ENCODE results near the gene PIRT.

PIRT gene

DNA sequence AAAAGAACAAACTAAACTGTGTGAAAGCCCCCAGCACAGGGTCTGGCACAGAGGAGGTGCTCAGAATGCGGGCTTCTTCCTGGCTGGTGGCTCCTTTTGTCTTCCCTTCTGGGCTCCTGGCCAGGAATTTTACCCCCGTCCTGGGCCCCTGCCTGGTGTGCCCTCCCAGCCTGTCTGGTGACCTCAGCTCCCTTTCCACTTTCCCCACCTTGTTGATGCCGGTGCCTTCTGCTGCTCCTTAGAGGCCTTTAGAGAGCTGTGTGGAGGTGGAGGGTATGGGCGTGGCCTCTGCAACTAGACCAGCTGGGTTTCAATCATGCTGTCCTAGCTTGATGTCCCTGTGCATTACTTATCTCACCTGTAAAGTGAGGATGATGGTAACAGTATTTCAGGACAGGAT is 16.8 kb downstream of the PIRT start:
- DNase-seq, result no peak

DNA sequence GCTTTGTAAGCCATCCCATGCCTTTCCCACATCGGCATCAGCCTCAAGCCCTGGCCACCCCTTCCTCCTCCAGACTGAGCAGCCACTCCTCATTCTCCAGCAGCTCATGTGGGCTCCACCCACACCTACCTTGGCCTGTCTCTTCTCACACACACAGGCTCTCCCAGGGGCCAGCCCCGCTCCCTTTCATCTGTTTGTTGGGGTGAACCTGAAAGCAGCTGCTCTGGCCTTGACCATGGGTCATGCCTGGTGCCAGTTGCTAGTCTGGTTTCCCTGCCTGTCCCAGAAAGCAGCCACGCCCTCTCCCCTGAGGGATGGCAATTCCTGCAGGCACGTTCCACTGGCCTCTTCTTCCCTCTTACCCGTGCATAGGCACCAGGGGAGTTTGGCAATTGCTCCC is 22.6 kb downstream of the PIRT start:
- DNase-seq, result no peak

DNA sequence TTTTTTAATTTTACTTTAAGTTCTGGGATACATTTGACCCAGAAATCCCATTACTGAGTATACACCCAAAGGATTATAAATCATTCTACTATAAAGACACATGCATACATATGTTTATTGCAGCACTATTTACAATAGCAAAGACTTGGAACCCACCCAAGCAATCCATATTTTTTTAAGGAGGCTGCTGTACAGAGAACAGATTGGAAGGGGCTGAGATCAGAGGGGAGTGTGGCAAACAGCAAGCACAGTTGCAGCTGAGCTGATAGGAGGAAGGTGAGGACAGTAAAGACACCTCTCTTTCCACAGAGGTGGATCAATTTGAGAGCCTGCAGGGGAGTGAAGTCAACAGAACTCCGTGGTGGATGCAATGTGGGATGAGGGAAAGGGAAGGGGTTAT is 23.8 kb downstream of the PIRT start:
- DNase-seq, result no peak

DNA sequence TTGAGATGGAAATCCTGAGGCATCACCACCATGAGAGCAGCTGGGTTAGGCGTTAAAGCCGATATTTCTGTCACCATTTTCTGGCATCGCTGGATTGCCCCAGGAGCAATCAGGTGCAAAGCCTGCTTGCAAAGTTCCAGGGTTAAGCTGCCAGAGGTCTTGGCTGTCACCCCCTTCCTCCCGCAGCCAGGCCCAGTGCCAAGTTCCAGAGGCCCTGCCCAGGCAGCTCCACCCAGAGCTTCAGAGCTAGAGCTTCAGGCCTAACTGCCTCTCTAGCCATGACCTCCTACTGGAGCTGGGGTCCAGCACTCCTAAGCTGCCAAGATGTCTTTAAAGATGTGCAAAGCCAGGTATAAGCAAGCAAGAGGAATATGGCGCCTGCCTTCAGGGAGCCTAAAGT is 25.2 kb downstream of the PIRT start:
- DNase-seq, result no peak

DNA sequence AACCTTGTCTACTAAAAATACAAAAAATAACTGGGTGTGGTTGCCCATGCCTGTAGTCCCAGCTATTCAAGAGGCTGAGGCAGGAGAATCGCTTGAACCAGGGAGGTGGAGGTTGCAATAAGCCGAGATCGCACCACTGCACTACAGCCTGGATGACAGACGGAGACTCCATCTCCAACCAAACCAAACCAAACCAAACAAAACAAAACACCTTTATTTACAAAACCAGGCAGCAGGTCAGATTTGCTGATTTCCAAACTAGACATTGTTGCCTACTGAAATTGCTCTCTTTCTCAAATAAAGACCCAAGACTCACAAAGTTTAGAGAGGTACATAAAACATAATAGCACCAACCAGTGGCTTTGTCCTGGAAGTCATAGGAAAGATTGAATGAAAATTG is 28.3 kb downstream of the PIRT start:
- DNase-seq, result no peak

DNA sequence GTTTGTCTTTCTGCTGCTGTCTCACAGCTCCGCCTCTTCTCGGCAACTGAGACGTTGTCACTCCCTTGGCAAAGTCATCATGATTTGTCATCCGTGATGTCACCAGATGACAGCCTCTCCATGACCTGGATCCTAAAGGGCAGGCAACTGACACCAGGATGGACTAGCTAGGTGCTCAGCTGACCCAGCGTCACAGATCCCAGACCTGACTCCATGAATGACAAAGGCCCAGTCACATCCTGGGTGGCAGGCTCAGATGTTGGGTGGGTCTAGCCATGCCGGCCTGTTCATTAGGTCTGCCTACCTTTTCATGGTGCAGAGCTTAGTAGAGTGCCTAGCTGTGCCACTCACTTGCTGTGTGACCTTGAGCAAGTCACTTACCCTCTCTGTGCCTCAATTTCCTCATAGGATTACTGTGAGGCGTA is 30.2 kb downstream of the PIRT start:
- DNase-seq, result no peak

DNA sequence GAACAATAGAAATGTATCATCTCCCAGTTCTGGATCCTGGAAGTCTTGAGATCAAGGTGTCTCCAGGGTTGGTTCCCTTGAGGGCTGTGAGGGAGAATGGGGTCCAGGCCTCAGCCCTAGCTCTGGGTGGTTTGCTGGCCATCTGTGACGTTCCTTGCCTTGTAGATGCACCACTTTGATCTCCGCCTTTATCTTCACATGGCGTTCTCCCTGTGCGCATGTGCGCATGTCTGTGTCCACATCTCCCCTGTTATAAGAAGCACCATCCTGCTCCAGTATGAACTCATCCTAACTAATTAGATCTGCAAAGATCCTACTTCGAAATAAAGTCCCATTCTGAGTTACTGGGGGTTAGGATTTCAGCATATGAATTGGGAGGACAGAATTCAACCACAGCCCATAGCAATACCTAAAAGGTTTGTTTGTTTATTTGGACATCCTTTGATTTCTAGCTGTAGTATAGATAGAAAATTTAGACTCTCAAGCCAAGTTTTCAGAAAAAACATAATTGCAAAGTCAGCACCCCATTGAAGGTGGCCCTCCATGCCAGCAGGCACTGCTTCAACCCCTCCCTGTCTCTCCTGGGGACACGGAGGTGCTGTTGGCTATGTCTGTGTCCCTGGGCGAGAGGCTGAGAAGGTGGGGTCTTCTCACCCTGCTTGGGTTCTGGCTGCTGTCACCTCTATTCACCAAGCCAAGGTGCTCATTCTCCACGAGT is 31.2 kb downstream of the PIRT start:
- no peak for DNase-seq

DNA sequence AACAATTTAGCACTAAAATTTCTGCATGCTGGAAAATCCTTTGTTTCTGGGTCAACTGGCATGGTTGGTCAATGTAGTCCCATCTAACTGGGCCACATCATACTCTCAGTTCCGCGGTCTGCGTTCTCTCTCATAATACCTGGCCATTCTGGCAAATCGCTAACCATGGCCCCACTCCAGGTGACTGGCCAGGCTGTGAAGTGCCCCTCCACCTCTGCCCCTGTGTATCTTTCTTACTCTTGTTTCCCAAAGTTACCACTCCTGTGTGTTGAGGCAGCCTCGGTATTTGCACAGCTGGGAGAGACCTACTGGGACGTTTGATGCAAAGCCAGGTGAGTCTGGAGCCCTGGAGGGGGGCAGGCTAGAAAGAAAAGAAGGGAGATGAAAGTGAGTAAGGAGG is 32.0 kb downstream of the PIRT start:
- DNase-seq, result no peak

DNA sequence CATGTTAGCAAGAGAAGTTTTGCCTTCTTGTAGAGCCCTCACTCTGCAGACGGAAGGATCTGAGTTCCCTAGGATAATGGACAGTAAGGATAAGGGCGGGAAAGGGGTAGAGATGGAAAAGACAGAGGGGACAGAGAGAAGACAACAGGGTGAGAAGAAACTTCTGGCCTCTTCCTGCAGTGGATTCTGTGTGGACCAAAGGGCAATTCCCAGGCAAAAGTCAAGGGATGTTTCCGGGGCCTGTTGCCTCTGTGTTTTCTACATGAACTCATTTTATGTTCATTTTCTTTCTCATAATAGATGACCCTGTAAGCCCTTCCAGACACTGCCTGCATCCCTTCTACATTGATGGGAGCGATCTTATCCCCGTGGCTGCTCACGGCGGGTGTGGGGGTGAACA is 33.3 kb downstream of the PIRT start:
- DNase-seq, result no peak

DNA sequence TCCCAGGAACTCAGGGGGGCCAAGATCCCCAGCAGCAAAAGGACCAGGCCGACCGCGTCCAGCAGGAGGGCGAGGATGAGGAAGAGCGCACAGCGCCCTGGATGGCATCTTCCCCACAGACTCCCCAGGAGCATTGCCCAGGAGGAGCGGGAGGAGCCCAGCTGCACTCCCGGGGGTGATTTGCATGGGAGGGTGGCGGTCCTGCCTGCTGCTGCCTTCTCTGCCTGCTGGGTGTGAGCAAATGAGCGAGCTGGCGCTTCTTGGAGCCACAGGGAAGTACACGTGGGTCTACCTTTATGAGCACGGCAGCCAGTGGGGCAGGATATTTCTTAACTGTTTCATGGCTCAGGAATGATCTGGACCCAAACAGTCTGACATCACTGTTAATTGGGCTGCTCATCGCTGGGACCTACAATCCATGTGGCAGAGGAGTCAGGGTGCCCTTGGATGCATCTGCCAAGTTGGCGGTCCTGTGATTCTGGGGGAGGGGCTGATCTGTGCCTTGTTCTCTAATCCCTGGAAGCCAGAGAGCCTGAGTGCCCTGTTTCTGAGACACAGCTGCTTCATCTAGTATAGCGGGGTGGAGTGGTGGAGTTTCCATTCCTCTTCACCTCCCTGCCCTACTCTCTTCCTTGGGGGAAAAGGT is 33.9 kb downstream of the PIRT start, which contains the start of gene TMEM238L:
TMEM238L (minus strand) TSS at position 270 of the 646 bp plus-strand sequence; CDS start at position 134, 136 bp downstream.
- DNase-seq, result peak; percentile 8

DNA sequence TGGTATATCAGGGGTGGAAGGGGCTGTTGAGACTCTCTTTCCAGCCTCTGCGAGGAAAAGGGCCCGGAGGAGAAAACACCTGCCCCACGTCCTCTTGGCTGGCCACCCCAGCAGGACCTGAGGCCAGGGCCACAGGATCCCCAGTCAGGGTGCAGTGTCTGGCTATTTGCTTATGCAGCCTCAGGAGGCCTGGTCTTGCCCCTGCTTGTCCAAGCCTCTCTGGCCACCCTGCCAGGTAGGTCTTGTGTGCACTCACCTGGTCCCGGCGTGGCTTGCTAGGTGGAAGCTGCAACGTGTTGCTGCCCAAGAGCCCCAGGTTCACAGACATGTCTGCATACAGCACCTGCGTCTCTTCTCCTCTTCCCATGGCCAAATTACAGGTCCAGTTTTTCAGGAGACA is 34.5 kb downstream of the PIRT start:
- DNase-seq, result no peak

DNA sequence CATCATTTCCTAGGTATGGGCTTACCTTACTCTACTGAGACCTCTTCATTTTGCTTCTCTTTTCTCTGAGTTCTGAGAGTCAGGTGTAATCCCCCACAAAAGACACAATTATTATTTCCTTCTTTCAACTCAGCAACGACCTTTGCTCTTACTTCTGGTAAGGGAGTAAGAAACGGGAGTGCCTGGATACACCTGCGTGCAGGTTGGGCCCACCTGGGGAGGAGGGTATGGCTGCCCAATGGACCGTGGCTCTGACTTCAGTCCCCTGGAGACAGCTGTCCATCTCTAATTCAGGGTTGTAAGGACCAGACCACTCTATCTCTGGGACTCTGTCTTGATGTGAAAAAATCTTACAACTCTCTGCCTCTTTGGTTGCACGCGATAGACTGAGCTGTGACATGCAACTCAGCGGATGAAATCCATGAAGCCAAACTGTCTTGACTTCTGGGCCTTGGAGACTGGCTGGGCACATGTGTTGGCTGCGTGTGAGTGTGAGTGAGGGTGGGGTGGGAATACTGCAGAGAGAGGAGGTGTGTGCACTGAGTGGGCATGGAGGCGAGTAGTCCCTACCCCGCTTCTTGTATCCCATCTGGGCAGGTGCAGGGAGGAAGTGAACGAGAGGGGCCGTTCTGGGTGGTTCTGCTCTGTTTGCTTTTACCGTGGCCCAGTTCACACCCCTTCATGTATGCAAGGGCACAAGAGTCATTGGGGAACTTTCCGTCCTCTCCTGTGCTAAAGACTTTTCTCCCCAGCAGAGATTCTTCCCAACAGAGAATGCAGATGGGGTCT is 35.2 kb downstream of the PIRT start:
- DNase-seq, result no peak

DNA sequence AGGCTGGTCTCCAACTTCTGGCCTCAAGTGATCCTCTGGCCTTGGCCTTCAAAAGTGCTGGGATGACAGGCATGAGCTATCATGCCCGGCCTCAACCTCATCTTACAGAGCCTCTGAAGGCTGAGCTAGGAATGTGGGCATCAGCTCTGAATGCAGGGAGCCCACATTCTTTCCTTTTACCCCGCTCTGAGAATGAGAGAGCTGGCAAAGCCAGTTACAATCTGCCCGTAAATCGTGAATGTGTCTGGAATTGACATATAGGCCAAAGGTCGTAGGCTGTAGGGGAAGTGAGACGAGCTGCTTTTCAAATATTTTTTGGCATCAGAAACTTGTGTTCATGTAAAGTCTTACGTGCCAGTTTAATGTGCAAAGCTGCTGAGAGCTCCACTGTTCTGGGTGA is 38.5 kb downstream of the PIRT start:
- DNase-seq, result no peak

DNA sequence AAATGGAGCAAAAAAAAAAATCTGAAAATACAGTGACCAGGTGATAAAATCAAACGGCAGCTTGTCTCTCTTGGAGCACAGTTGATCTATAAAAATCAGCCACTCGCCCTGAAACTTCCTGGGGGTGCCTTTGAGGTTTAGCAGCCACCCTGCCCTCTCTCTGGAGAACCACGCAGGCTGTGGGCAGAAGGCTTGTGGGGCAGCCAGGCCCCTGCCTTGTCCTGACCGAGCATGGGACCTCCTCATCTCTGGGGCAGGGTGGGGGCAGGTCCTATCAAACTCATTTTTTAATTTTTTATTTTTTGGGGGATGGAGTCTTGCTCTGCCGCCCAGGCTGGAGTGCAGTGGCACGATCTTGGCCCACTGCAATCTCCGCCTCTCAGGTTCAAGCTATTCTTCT is 39.0 kb downstream of the PIRT start:
- no peak for DNase-seq

DNA sequence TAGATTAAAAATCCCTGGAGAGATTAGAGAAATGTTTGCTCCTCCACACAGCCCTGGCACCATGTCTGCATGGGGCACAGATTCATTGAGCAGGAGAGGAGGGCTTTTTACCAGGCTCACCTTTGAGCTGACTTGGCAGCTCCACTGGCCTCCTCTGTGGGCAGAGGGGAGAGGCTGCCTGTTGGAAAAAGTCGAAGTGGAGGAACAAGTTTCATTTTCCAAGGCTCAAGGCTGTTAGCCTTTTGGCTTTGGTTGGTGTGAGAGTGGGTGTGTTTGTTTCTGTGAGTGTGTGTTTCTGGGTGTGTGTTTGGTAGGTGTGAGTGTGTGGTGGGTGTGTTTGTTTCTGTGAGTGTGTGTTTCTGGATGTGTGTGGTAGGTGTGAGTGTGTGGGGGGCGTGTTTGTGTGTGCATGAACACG is 39.5 kb downstream of the PIRT start:
- DNase-seq, result peak; percentile 11

DNA sequence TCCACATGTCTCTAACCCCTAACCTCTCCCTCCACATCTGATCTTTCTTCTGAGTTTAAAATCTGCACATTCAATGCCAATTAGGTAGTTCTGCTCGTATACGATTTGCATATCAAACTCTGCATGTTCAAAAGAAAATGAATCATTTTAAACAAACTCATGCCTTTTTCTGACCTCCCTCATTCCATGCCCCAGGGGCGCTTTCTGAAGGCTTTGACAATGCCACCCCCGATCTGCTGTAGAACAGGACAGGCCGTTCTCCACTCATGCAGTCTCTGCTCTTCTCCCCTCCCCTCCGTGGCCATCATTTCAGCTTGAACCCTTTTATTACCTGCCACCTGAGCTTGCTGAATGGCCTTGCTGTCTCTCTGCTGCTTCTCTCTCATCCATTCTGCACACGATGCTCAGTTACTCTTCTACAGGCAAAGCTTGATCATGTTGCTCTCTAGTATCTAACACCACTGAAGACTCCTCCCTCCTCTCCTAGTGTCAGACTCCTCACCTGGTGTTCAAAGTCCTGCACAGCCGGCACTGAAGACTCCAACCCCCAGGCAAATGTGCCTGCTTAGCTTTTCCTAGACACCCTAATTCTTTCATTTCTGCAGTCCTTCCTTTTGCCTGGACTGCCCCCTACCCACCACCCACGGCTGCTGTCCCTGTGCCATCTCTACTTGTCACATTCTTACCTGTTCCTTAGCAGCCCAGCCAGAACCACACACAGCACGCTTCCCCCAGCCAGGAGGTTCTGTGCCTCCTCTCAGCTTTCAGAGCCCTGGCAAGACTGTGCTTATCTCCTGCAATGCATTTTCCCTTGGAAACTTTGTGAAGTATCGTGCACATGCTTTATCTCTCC is 40.2 kb downstream of the PIRT start:
- no peak for DNase-seq

DNA sequence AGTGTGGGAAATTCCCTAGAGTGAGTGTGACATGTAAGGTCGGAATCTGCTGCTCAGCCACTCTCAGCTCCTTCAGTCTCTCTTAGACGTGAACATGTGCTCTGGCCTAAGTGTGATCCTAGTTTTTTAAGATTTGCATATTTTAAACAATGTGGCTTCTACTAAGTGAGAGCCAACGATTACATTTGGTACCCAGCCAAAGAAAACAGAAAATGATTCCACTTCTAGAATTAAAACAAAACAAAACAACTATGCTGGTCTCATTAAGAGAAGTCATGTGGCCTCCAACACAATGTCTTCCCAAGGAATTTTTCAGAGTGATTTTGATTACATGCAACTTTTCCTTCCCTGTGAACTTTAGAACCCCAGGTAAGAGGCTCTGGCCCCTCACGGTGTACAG is 44.1 kb downstream of the PIRT start:
- no peak for DNase-seq

DNA sequence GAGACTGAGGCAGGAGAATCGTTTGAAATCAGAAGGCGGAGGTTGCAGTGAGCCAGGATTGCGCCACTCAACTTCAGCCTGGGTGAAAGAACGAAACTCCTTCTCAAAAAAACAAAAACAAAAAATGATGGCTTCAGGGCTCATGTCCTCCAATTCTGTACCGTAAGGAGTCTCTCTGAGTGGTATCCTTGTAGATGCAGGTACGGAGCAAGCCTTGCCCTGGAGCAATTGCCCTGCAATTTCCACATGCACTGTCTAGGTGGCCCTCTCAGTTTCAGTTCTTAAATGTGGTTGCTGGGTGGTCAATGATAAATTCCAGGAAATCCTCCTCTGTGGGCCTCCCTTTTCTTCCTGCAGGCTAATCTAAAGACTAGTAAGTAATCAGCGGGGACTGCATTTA is 44.6 kb downstream of the PIRT start:
- no peak for DNase-seq

DNA sequence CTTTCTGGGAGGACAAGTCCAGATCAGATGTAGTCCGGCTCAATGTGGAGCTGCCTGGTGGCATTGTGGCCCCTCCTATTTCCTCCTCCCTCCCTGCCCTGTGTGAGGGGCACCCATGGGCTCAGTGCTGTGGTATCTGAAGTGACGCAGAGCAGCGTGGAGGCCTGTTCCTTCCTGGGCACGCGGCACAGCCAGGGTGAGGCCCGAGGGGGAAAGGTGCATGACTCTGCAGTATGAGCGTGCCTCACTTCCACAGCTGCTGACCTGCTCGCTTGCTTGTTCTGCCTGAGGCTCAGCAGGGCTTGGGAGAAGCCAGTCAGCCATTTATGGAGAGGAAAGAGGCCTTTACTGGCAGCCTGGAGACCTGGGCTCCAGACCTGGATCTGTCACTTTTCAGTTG is 45.7 kb downstream of the PIRT start:
- DNase-seq, result no peak

DNA sequence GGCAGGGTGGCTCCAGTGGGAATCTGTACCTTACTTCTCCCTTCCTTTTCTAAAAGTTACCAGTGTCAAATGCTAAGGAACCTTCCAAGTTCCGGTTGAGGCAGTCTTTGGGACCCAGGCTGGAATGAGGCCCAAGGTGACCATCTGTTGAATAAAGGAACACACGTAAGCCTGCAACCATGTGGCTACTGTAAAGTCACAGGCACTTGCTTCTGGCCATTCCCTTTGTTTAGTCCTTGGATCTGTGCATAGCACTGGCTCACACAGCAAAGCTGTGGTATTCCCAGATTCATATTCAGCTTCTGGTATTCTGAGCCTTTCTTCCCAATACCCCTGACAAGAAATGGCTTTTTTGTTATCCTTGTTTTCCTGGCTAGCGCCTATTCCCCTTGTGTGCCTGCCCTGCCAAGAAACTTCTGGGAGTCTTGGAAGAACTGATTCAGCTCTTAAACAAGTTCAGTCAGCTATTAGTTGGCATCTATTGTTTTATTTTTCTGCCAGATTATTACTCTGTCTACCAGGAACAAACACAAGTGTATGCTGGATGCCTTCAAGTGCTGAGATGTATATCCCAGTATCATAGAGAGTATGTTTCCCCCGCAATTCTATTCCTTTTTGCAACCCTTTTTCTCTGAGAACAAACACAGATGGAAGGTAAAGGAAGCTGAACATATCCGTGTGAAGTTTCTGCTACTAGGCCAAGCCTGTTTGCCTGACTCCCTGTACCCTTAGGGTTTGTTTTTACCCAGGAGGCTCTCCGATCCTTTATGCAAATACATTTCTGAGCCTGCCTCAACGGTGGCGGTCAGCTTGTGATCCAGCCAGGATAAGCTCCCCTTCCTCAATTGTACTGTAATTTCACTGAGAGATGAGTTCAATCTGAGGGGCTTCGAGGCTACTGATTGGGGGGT is 47.1 kb downstream of the PIRT start:
- DNase-seq, result peak; percentile 41

DNA sequence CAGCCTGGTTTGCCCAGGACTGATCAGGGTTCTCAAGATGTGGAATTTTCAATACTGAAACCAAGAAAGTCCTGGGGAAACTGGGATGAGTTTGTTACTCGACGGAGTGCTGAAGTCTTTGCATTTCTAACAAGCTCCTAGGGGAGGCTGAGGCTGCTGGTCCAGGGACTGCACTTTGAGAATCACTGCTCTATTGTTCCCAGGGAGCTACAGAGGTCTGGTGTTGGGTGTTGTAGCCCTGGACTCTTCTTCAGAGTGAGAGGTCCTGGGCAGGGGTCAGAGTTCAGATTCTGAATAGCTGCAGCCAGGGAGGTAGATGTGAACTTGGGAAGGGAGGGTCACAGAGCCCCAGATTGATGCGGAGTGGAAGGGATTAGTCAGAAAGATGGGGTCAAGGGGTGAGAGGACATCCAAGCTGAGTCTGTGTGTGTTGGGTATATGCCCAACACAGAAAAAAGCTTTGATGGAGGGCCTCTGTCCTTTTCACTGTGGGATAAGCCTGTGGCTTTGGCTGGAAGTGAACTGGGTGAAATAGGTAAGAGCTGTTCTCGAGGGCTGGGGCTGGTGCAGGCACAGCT is 48.1 kb downstream of the PIRT start:
- no peak for DNase-seq
